BJ (cell line): ENCODE results near the gene TRIP4. TPM values are rescaled to one million over a fixed set of nuclear protein-coding genes. Genes with fewer than 3 reads are reported as not detected.

Experiments
- CTCF ChIA-PET: fragments of 350-600 bp; formaldehyde crosslinking; extraction: SDS; loops from one replicate; lab custom pipeline; 2021; ENCODE audit warnings: antibody characterized with exemption, inconsistent platforms; lab: Yijun Ruan, JAX
- POLR2A ChIA-PET: fragments of 300-600 bp; sonication (Branson Sonifier 250); formaldehyde crosslinking; extraction: SDS; loops from one replicate; lab custom pipeline; 2021; ENCODE audit warnings: antibody characterized with exemption; lab: Charles Lee
- DNase-seq: peaks from one replicate; pipeline ENCODE4 v3.0.0-alpha.2; 2011; ENCODE audit warnings: low read depth
- H3K27me3 ChIP-seq: 2 replicates; pipeline ENCODE4 v1.6.0; 2011; ENCODE audit warnings: low read length; ENCODE audit not compliant: control insufficient read depth, insufficient read depth
- H3K36me3 ChIP-seq: 2 replicates; pipeline ENCODE4 v1.5.1; 2011; ENCODE audit warnings: low read length; ENCODE audit not compliant: control insufficient read depth, insufficient read depth
- H3K4me3 ChIP-seq: 2 replicates; pipeline ENCODE4 v1.5.1; 2011; ENCODE audit warnings: low read depth, mild to moderate bottlenecking, control low read depth, low read length
- CTCF ChIP-seq: IDR thresholded peaks from 2 replicates; pipeline ENCODE4 v1.5.1; 2011; ENCODE audit warnings: low read depth, mild to moderate bottlenecking, control low read depth, inconsistent platforms, low read length, moderate library complexity; ENCODE audit not compliant: insufficient read depth
- polyA plus RNA-seq: library from polyadenylated mRNA; depleted of rRNA; stranded (reverse); fragments of >200 nt; gene quantifications from 2 replicates; pipeline ENCODE4 v1.2.3, GENCODE V29; 2011

Gene TRIP4
- polyA plus RNA-seq, 1 experiment = 14.3 TPM

GRCh38 chr15:64455961-64456371, 68.3 kb downstream of the TRIP4 start:
- ChIA-PET CTCF (interaction anchor here (1.7 kb wide), 1 partner anchor 100 kb away, joined by 3 read pairs; the partner anchor contains the start of gene CSNK1G1), POLR2A (no interaction called here)
- no peak for DNase-seq
- Histone ChIP-seq H3K27me3 (no peaks in the 10 kb centered on the region), H3K4me3 (no peak overlapping the region), H3K36me3 (no peaks in the 10 kb centered on the region)
- TF ChIP-seq CTCF = no peak

GRCh38 chr15:64456634-64457108, 69.0 kb downstream of the TRIP4 start:
- ChIA-PET POLR2A (interaction anchor here (0.6 kb wide), 1 partner anchor 156 kb away, joined by 9 read pairs; no protein-coding TSS in a partner anchor), CTCF (interaction anchor here (1.0 to 1.3 kb wide), 2 partner anchors 10 to 22 kb away, joined by 3 to 4 read pairs; no protein-coding TSS in a partner anchor)

GRCh38 chr15:64459066-64459781, 71.6 kb downstream of the TRIP4 start:
- CTCF ChIA-PET = interaction anchor here (1.2 to 1.4 kb wide), 2 partner anchors 10 to 194 kb away, joined by 3 to 4 read pairs; no protein-coding TSS in a partner anchor
- Histone ChIP-seq H3K4me3 (no peak overlapping the region), H3K36me3 (no peaks in the 10 kb centered on the region), H3K27me3 (no peaks in the 10 kb centered on the region)
- no peak for DNase-seq
- no peak for TF ChIP-seq CTCF
- POLR2A ChIA-PET = no interaction called here

More at GRCh38 chr15:64456634-64457108, 69.0 kb downstream of the TRIP4 start:
- no peak for DNase-seq
- H3K36me3 ChIP-seq = no peaks in the 10 kb centered on the region
- H3K4me3 ChIP-seq = no peak overlapping the region
- H3K27me3 ChIP-seq = no peaks in the 10 kb centered on the region
- no peak for TF ChIP-seq CTCF

- ChIA-PET POLR2A (no interaction called here), CTCF (interaction anchor here (1.4 kb wide), 1 partner anchor 11 kb away, joined by 4 read pairs; no protein-coding TSS in a partner anchor)
- TF ChIP-seq CTCF = no peak
- H3K4me3 ChIP-seq = peak within 1 kb of the TSS; percentile 68
- no peaks in the 10 kb centered on the region for H3K36me3 ChIP-seq
- peak; percentile 39 for DNase-seq
- H3K27me3 ChIP-seq = no peaks in the 10 kb centered on the region
These were observed 72.6 kb downstream of the TRIP4 start, which contains the start of gene ZNF609 for GRCh38 chr15:64460206-64460723. ZNF609 (plus strand) TSS chr15:64460578; CDS start chr15:64499420, 38,842 bp downstream.
